AML-193 (cell line): ENCODE results near the gene ATP2A3.

ENCODE experiments used
- DNase-seq, 2 experiments: peaks; one replicate each; lab custom pipeline; 2025; lab: John Stamatoyannopoulos, UW

The ATP2A3 gene

DNA sequence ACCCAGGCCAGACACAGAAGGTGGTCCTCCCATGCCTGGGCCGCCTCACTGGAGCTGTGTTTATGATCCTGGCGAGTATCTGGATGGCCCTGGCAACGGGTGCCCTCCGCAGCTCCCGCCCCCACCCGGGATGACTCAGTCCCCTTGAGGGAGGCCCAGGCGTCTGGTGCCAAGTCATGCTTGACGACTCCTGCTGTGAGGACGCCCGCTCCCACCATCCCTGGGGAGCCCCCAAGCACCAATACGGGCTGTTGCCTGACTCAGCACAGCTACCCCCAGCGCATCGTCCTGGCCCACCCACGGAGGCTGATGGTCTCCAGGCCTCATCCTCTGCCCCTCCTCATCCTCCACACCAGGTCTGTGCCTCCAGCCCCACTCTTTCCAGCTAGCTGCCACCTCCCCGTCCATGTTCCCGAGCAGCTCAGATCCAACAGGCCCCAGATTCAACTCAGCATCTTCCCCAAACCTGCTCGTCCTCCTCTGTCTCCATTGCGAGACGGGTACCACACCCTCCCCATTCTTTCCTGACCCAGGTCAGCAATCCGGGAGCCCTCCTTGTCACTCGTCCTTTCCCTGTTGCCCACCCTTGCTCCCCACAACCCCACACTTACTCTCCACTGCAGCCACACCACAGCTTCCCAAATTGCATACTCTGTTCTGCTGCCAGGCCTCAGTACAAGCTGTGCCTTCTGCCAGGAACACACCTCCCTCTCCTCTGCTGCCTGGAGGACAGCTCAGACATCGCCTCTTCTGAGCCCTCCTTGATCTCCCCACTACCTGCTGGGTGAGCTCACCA, 74.0 kb downstream of the ATP2A3 start:
- DNase-seq = no peak

DNA sequence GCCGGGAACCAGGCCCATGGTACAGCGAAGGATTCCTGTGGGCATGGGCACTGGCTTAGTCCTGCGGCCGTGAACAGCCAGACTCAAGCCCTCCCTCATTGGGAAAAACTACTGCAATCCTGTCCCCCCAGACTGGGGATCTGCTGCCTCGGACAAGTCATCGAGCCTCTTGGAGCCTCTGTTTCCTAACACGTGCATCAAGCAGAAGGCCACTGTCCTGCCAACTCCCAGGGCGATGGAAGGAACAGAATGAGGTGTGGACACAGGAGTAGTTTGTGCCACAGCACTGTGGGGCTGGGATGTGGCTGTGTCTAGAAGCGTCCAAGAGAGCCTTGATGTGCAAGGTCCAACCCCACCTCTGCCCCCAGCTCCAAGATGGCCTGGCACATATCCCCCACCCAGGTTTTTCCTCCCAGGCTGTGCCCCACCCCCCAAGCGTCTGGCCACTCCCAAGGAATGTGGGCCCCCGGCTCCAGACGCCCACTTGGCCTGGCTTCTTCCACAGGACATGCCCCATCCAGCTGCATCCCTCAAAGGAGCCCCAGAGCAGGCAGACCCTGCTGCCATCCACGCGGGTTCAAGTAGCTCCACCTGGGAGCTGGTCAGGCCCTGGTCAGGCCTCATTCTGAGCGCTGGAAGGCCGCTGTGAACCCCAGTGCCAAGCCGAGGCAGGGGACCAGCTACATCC, 74.8 kb downstream of the ATP2A3 start:
- no peak for DNase-seq

DNA sequence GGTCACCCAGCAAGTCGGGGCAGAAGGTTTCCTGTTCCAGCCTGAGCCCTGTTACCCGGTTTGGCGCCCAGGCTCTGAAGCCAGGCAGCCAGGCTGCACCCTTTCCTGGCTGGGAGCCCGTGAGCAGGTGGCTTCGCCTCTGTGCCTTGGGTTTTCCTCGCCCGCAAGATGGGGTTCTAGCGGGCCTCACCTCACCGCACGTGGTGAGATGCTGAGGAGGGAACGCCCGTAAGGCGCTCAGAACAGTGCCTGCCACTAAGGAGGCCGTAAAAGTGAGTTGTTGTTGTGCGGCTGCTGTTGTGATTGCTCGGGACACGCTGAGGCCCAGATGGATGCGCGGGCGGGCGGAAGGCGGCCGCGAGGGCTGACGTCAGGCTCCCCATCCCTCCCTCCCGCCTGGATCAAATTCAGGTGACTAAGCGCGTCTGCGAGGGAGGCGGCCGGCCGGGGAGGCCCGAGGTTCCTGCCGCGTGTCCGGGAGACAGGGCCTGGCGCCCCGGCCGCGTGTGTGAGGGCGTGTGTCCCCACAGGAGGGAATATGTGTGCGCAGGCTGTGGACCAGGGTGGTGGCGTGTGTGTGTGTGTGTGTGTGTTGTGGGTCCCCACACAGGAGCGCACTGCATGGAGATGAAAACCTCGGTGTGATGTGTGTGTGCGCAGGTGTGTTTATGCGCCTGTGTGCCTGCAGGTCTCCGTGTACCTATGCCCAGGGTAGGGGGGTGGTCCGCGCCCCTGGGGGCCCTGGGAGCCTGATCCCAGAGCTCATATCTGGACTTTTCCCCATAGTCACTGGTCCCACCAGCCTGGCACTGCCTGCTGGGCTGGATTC, 75.7 kb downstream of the ATP2A3 start:
- no peak for DNase-seq

DNA sequence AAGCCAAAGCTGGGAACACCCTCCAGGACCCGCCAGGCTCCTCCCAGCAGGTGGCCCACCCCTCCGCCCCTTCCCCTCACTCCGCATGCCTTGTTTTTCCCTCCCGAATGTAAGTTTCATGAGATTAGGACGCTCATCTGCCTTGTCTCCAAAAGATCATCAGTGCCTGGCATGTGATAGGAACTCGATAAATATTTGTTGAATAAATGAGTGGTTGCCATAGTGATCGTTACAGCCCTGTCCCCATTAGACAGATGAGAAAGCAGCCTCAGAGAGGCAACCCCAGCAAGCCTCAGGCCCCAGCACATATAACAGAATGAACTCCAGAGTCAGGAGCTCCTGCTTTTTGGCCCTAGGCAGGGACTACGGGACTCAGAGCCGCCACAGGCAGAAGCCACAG, 76.4 kb downstream of the ATP2A3 start:
- no peak for DNase-seq

DNA sequence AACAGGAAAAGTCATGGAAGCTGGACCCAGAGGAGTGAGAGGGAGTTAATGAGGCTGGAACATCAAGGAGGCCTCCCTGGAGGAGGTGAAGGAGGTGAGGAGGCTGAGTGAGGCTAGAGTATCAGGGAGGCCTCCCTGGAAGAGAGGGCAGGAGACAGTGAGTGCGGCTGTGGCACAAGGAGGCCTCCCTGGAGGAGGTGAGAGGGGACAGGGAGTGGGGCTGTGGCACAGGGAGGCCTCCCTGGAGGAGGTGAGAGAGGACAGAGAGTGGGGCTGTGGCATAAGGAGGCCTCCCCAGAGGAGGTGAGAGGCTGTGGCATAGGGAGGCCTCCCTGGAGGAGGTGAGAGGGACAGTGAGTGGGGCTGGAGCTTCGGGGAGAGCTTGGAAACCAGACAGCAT, 76.8 kb downstream of the ATP2A3 start:
- no peak for DNase-seq

DNA sequence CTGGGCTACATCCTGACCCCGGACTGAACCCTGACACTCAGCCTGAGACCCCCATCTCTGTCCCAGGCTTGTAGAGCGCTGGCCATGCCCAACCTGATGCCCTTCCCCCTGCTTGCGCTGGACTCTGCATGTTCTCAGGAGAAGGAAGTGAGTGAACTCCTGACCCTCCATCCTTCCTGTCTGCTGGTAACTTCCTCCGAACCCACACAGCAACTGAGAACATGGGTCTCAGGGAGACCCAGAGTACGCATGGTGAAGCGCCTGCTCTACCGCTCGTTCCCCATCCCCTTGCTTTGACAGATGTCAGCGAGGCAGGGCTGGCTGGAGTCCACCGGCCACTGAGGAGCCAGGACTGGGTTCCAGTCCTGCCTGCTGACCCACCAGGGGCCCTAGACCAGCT, 77.5 kb downstream of the ATP2A3 start:
- peak; percentile 5 to 19 for DNase-seq

DNA sequence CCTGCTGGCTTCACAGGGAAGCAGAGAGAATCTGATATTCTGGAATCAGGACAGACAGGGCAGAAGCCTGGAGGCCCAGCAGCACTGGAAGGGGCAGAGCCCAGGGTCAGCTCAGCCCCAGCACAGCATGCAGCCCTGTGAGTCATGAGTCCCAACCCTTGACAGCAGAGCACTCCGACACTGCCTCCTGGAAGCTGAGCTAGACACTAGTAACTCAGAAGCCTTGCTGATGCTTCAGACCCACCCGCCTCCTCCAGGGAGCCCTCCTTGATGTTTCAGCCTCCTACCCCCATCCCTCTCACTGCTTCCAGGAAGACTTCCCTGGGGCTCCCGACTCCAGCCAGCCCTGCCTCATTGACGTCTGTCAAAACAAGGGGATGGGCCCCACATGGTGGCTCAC, 78.3 kb downstream of the ATP2A3 start:
- no peak for DNase-seq

DNA sequence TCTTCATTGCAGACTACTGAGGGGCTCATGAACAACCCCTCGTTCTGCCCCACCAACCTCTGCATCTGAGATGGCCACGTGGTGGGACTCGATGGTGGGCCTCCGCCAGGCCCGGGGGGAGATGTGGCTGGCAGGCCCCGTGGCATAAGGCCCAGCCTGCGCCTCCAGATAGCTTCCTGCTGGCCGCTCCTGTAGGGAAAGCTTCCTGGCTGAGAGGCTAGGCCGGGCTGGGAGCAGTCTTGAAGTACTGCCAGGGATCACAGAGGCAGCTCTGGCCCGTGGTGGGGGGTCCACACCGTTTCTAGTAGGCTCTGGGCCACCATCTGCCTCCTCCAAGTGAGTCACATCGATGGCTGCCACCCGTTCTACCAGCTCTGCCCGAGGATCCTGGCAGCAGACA, 79.0 kb downstream of the ATP2A3 start:
- no peak for DNase-seq

DNA sequence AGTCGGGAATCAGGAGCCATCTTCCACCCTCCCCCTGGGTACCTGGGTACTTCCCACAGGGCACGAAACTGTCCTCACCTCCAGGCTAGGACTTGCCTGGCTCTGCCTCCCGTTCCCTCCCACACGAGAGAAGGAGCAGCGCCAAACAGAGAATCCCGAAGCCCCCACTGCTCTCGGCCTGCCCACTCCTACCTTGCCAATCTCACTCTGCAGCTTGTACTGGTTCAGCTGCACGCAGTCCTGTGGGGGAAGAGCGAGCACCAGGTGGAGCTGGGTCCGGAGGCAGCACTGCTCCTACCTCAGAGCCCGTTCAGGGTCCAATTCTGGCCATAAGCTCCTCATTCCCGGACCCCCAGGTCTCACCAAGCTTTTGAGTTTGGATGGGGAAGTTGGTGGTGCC, 80.0 kb downstream of the ATP2A3 start:
- no peak for DNase-seq

DNA sequence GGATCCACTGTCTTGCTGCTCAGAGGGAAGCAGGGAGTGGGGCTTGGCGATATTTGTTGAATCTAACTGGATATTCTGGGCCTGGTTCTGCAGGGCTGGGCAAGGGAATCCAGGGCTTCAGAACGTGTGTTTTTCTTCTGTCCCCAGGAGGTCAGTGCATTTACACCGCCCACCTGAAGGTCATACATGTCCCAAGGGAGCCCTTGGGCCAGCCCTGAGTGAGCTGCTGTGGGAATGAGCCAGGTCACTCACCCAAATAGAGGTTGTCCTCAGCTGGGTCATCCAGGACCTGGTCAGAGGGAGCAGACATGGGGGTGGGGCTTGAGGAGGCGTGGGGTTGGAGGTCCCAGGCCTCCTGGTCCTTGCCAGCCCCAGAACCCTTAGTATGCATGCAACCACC, 82.0 kb downstream of the ATP2A3 start:
- DNase-seq = no peak

DNA sequence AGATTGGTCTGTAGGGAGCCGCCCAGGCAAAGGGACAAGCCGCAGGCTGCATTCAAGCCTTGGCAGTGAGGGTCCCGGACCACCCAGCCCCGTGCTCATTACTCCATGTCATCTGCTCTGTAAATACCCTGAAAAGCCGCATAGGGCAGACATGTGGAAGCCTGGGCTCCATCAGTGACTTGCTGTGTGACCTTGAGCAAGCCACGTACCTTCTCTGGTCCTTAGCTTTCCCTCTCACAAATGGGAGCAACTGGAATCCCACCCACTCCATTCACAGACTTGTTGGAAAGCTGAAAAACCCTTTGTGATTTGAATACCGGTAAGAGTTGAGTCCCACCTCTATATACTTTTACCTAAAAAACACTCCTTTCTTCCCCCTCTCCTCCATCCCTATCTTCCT, 83.3 kb downstream of the ATP2A3 start:
- no peak for DNase-seq

DNA sequence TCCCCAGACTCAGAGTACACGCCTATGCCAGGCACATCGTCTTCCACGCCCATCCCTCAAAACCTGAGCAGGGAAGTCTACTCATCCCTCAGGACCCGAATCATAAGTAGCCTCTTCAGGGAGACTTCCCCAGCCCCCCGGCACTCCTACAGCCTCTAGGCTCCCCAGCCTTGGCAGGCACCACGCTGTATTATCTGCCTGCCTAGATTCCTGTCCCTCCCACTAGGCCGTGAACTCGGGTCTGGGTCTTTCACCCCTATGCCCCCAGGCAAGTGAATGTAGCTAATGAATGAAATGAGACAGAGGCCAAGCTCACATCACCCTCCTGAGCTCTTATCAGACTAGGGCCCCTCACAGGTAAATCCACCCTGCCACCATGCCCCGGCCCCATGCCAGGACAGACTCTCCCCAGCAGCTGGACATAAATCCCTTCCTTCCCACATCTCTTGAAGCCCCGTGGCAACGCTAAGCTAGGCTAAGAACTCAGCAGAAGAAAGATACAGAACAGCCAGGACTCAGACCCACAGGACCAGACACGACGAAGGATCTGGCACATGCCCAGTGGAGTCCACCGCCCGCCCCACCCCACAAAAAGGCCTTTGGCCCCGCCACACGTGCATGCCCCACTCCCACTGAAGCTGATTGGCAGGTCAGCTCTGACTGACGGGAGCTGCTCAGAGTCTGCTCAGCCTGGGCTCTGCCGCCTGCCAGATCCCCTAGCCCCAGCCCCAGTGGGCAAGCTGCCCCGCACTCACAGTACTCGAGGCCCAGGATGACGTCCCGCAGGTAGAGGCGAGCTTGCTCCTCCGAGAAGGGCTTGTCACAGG, 84.4 kb downstream of the ATP2A3 start:
- no peak for DNase-seq

DNA sequence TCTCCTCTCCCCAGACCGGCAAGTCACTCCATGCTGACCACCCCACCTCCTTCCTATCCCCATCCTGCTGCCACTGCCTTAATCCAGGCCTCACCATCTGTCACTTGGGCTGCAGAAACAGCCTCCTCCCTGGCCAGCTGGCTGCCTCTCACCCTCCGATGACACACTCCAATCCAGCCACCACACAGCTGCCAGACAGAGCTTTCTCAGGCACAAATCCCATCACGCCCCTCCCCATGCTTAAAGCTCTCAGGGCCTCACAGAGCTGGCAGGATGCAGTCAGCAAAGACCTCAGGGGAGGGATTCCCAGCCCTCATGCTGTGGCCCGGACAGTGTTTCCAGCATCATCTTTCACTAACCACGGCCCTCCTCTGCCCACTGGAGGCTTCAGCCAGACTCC, 85.1 kb downstream of the ATP2A3 start:
- DNase-seq = no peak

DNA sequence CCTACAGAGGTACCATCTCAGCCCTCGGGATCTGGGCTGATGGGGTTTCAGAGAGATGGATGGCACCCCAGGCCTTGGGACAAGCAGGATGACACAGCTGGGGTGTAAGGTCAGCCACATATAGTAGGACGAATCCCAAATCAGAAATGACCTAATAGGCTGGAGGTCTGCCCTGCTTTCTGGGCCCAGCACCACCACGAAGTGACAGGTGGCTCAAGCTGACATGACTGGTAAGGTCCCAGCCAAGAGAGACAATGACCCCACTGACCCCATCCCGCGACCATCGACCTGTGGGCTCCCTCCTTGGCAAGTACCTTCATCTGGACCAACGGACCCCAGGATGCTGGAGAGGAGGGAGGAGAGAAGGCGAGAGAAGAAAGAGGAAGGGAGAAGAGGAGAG, 87.0 kb downstream of the ATP2A3 start:
- no peak for DNase-seq

DNA sequence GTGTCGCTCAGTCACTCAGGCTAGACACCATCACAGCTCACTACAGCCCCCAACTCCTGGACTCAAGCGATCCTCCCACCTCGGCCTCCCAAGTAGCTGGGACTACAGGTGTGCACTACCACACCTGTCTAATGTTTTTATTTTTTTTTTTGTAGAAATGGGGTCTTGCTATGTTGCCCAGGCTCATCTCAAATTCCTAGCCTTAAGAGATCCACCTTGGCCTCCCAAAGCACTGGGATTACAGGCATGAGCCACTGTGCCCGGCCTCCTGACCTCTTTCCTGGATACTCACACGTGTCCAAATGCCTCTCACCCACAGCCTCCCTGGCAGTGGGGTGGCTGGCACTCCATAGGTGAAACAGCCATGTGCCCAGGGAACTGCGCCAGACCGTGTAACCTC, 88.9 kb downstream of the ATP2A3 start:
- no peak for DNase-seq
